SU-DHL-6 (cell line): ENCODE results near the gene ABCB4.
"Not testable (repeated sequence)": the region's sequence is repeated elsewhere in the genome, so short reads cannot be mapped to it uniquely, and the experiment has no call there.

Experiments used
- EZH2phosphoT487 ChIP-seq: fragments of 200-600 bp; sonication (generic), shearing (Covaris generic); conservative IDR thresholded peaks from 2 replicates; pipeline ENCODE4 v1.6.1; 2018; ENCODE audit warnings: mild to moderate bottlenecking, antibody characterized with exemption, low read length, moderate library complexity, mixed read lengths
- TF ChIP-seq, protein P1 (sequence below): fragments of 200-600 bp; sonication (generic); IDR thresholded peaks from one replicate; pipeline ENCODE4 v1.5.1; 2017; ENCODE audit warnings: antibody characterized with exemption, mild to moderate bottlenecking, low read length, moderate library complexity; ENCODE audit not compliant: insufficient read depth, poor library complexity, severe bottlenecking

DNA sequence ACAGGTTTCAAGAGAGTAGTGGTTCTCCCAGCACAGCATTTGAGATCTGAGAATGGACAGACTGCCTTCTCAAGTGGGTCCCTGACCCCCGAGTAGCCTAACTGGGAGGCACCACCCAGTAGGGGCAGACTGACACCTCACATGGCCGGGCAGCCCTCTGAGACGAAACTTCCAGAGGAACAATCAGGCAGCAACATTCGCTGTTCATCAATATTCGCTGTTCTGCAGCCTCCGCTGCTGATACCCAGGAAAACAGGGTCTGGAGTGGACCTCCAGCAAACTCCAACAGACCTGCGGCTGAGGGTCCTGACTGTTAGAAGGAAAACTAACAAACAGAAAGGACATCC, 10.0 kb downstream of the ABCB4 start:
- TF ChIP-seq, protein P1, sequence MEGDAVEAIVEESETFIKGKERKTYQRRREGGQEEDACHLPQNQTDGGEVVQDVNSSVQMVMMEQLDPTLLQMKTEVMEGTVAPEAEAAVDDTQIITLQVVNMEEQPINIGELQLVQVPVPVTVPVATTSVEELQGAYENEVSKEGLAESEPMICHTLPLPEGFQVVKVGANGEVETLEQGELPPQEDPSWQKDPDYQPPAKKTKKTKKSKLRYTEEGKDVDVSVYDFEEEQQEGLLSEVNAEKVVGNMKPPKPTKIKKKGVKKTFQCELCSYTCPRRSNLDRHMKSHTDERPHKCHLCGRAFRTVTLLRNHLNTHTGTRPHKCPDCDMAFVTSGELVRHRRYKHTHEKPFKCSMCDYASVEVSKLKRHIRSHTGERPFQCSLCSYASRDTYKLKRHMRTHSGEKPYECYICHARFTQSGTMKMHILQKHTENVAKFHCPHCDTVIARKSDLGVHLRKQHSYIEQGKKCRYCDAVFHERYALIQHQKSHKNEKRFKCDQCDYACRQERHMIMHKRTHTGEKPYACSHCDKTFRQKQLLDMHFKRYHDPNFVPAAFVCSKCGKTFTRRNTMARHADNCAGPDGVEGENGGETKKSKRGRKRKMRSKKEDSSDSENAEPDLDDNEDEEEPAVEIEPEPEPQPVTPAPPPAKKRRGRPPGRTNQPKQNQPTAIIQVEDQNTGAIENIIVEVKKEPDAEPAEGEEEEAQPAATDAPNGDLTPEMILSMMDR, result not testable (repeated sequence)
- not testable (repeated sequence) for TF ChIP-seq EZH2phosphoT487
